Heart left ventricle (tissue), 16 donors: ENCODE measurements around the gene SNED1. TPM values are rescaled to one million over a fixed set of nuclear protein-coding genes. Genes with fewer than 3 reads are reported as not detected.

ENCODE experiments used
- ATAC-seq, 4 donors: fragments of 200-7000 bp; cut with Tn5 transposase; one replicate each; pipeline ENCODE4 v1.9.1; 2020 to 2022; ENCODE audit warnings: moderate library complexity in 4 of 4, mild to moderate bottlenecking in 3 of 4, moderate number of reproducible peaks in 1 of 4
- DNase-seq, 5 donors: peaks; one replicate each; pipeline ENCODE4 v3.0.0-alpha.2; 2020
- H3K27ac ChIP-seq, 12 donors: fragments of 200-600 bp; sonication (generic) in 4 of 12; one replicate each; pipeline versions ENCODE4 v1.5.0 to v1.8.0; 2016 to 2022; ENCODE audit warnings: mild to moderate bottlenecking in 2 of 12
- H3K27me3 ChIP-seq, 9 donors: fragments of 200-600 bp; sonication (generic) in 2 of 9; one replicate each; pipeline versions ENCODE4 v1.5.1 to v1.8.0; 2016 to 2022; ENCODE audit warnings: mild to moderate bottlenecking in 3 of 9
- H3K36me3 ChIP-seq, 9 donors: fragments of 200-600 bp; sonication (generic) in 2 of 9; one replicate each; pipeline versions ENCODE4 v1.5.0 to v1.8.0; 2018 to 2022; ENCODE audit warnings: mild to moderate bottlenecking in 2 of 9
- H3K4me1 ChIP-seq, 12 donors: fragments of 200-600 bp; sonication (generic) in 4 of 12; one replicate each; pipeline versions ENCODE4 v1.5.0 to v1.8.0; 2016 to 2022; ENCODE audit warnings: mild to moderate bottlenecking in 3 of 12
- H3K4me3 ChIP-seq, 12 donors: fragments of 200-600 bp; sonication (generic) in 4 of 12; one replicate each; pipeline versions ENCODE4 v1.5.0 to v1.8.0; 2017 to 2022; ENCODE audit warnings: mild to moderate bottlenecking in 9 of 12, moderate library complexity in 4 of 12
- H3K9me3 ChIP-seq, 12 donors: fragments of 200-600 bp; sonication (generic) in 4 of 12; one replicate each; pipeline versions ENCODE4 v1.5.0 to v1.8.0; 2016 to 2022; ENCODE audit warnings: mild to moderate bottlenecking in 1 of 12
- CTCF ChIP-seq, 12 donors: fragments of 200-600 bp; sonication (generic) in 4 of 12; IDR thresholded peaks; one replicate each; pipeline versions ENCODE4 v1.5.0 to v1.8.0; 2018 to 2022; ENCODE audit warnings: antibody characterized with exemption in 12 of 12, mild to moderate bottlenecking in 5 of 12
- POLR2A ChIP-seq, 2 donors: fragments of 450-650 bp; IDR thresholded peaks; one replicate each; pipeline ENCODE4 v1.6.1; 2017; ENCODE audit warnings: antibody characterized with exemption in 2 of 2, mild to moderate bottlenecking in 2 of 2, moderate library complexity in 2 of 2
- WGBS, 4 donors: extraction: QIAGEN DNeasy Blood & Tissue Kit in 2 of 4; methylation state at CpG; one replicate each; pipeline versions ENCODE4 v1.1.5 to v1.1.7; 2013 to 2018; 5-methylcytosine and 5-hydroxymethylcytosine counted together
- intact Hi-C, 10 donors: fragments of 100-400 bp; cut with DNase I; formaldehyde crosslinking; loops; one replicate each; pipeline versions ENCODE4 v1.11.1 to v1.14.2; 2022
- polyA plus RNA-seq, 2 donors: library from polyadenylated mRNA; stranded (reverse); fragments of 200-250 nt; gene quantifications; one replicate each; pipeline ENCODE4 v1.2.3, GENCODE V29; 2013
- total RNA-seq, 9 donors: library from RNA; depleted of rRNA in 2 of 9; stranded (reverse); fragments of >200 nt in 2 of 9; fragmentation: NEBNext Ultra II Directional in 3 of 9; extraction: Animal tissue kit (Norgen Biotek cat#: 25700) in 3 of 9; gene quantifications; one replicate each; pipeline versions ENCODE4 v1.1.0 to v1.2.4, GENCODE V29; 2016 to 2023
- donor health status: ischemic (EF 13 %, LVEDD 7.1; RV severe dilation, severe dysfunction).
- donor health status: healthy with polysubstance abuse.
- donor health status: DM: no; HTN: yes; CAD: no.
- donor health status: DM: no; HTN: no; CAD: no.
- donor health status: ischemic (EF 25% LVEDD 6.9; RV normal size, moderate dysfunction).
- donor health status: ischemic (EF 25% LVEDD 5.7; RV mildly dilated, moderate dysfunction).
- donor health status: healthy.
- donor health status: DM: yes; HTN: yes; CAD: no.
- donor health status: ischemic (EF 35%, LVEDD 5.7; RV mildly dilated, moderate dysfunction).
- donor health status: nonischemic (EF 11% LVEDD 7.7; RV severe dilation, severe dysfunction).
- donor health status: DM: yes; HTN: yes; CAD: no.
- donor health status: PGD.
- donor health status: ischemic (EF 29% LVEDD 5.4; RV normal size, mild dysfunction).
- donor health status: nonischemic (EF 23%, LVEDD 6.1; RV moderate dilation, normal function).

Gene SNED1
- total and polyA plus RNA-seq, 11 donors, result 3.1 to 14.7 (median 4.9) TPM

GRCh38 chr2:240983361-240983995 lies 14.9 kb upstream of the SNED1 start:
- peak in 3 of 4 donors; percentile 61 to 69 (median 61) for ATAC-seq
- Histone ChIP-seq H3K4me3 (no peak overlapping the region), H3K27me3 (peaks cover 0 to 14% (median 0%) of the 10 kb centered on the region in 9 donors), H3K4me1 (peaks cover 0 to 23% (median 14%) of the 10 kb centered on the region in 12 donors), H3K9me3 (peaks cover 0 to 8% (median 0%) of the 10 kb centered on the region in 12 donors), H3K36me3 (no peaks in the 10 kb centered on the region), H3K27ac (no peak overlapping the region)
- peak in 4 of 5 donors; percentile 22 to 54 (median 30) for DNase-seq
- 2 to 10% (median 6%) methylated on average over 23 to 45 of the region's 45 CpGs for WGBS, 4 donors
- TF ChIP-seq POLR2A (IDR thresholded peaks at IDR 0.05) (no peak), CTCF (IDR thresholded peaks at IDR 0.05) (peak in 11 of 12 donors; percentile 29 to 68 (median 50))
- intact Hi-C loops, result loop anchor here in 1 of 10 donors (10.0 kb wide), 1 partner anchor 129 kb away; no protein-coding TSS in a partner anchor

GRCh38 chr2:240983996-240984498 lies 14.4 kb upstream of the SNED1 start:
- DNase-seq, result peak in 1 of 5 donors; percentile 20
- no peak overlapping the region for H3K27ac ChIP-seq
- H3K9me3 ChIP-seq, result peaks cover 0 to 12% (median 0%) of the 10 kb centered on the region in 12 donors
- intact Hi-C loops, result loop anchor here in 1 of 10 donors (10.0 kb wide), 1 partner anchor 129 kb away; no protein-coding TSS in a partner anchor
- ATAC-seq, result no peak
- WGBS, 4 donors, result 41 to 52% (median 48%) methylated on average over 9 to 18 of the region's 18 CpGs
- H3K4me3 ChIP-seq, result no peak overlapping the region
- H3K27me3 ChIP-seq, result peaks cover 0 to 14% (median 0%) of the 10 kb centered on the region in 9 donors
- TF ChIP-seq POLR2A (IDR thresholded peaks at IDR 0.05), result no peak
- TF ChIP-seq CTCF (IDR thresholded peaks at IDR 0.05), result no peak
- peaks cover 0 to 23% (median 14%) of the 10 kb centered on the region in 12 donors for H3K4me1 ChIP-seq
- no peaks in the 10 kb centered on the region for H3K36me3 ChIP-seq

GRCh38 chr2:240985881-240986786 lies 12.3 kb upstream of the SNED1 start:
- peaks cover 0 to 25% (median 15%) of the 10 kb centered on the region in 12 donors for H3K4me1 ChIP-seq
- ATAC-seq, result no peak
- peaks cover 0 to 12% (median 0%) of the 10 kb centered on the region in 12 donors for H3K9me3 ChIP-seq
- peak in 3 of 5 donors; percentile 23 to 56 (median 23) for DNase-seq
- no peak overlapping the region for H3K27ac ChIP-seq
- TF ChIP-seq CTCF (IDR thresholded peaks at IDR 0.05), result no peak
- TF ChIP-seq POLR2A (IDR thresholded peaks at IDR 0.05), result no peak
- peaks cover 0 to 14% (median 0%) of the 10 kb centered on the region in 9 donors for H3K27me3 ChIP-seq
- H3K4me3 ChIP-seq, result no peak overlapping the region
- WGBS, 4 donors, result 68 to 79% (median 74%) methylated on average over 13 to 20 of the region's 20 CpGs
- no peaks in the 10 kb centered on the region for H3K36me3 ChIP-seq
- intact Hi-C loops, result loop anchor here in 6 of 10 donors (5.0 to 10.0 kb wide), 4 partner anchors 69 to 134 kb away; no protein-coding TSS in a partner anchor
